Gastrocnemius medialis (tissue), 4 donors: ENCODE data around the gene PKM.

Experiments
- CTCF ChIP-seq, 5 experiments: fragments of 450-650 bp in 3 of 5; fragments of 200-600 bp in 2 of 5; sonication (generic) in 2 of 5; IDR thresholded peaks in 4 of 5; conservative IDR thresholded peaks in 1 of 5; 1 replicate in 4 of 5; 2 replicates in 1 of 5; pipeline ENCODE4 v1.5.1; 2016 to 2019; ENCODE audit warnings: antibody characterized with exemption in 5 of 5, mild to moderate bottlenecking in 3 of 5, moderate library complexity in 3 of 5
- POLR2A ChIP-seq, 2 donors: fragments of 450-650 bp; IDR thresholded peaks; one replicate each; pipeline ENCODE4 v1.6.1; 2017; ENCODE audit warnings: antibody characterized with exemption in 2 of 2, mild to moderate bottlenecking in 2 of 2, moderate library complexity in 2 of 2

GRCh38 chr15:72162569-72162968, 68.4 kb downstream of the PKM start:
- TF ChIP-seq POLR2A (IDR thresholded peaks at IDR 0.05), result no peak
- TF ChIP-seq CTCF (IDR thresholded peaks at IDR 0.05 in 4 of 5, conservative IDR thresholded peaks at IDR 0.05 in 1 of 5), result no peak
